Measurements from ENCODE around the gene HERC3. TPM values are rescaled to one million over a fixed set of nuclear protein-coding genes. Genes with fewer than 3 reads are reported as not detected.
A peak's percentile ranks its signal among the peaks of the same experiment; 100 is the strongest.

The HERC3 gene
- total and polyA plus RNA-seq, 2 experiments from 2014 or later, result 2.2 to 2.4 TPM

DNA sequence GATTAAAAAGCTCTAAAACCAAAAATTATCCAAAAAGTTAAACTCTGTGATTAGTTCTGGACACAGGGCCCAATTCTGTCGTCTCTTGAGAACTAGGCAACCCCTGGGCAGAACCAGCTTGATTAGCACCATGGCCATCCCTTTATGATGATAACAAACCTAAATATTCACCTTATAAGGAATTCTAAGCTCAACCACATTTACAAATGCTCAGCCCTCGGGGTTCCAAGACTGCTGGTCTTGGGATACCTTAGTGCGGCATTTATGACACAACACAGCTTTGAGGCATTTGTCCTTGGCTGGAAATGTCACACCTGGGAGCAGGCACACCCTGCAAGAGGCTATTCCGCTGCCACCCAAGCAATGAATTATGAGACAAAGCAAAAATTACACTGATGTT lies 132.9 kb downstream of the HERC3 start:
- Histone ChIP-seq H3K36me3 (ENCODE audit: insufficient read depth) (no peaks in the 10 kb centered on the region), H3K4me3 (no peak overlapping the region), H3F3A (replicated peaks; ENCODE audit: low read depth) (no peaks in the 10 kb centered on the region), H3K27me3 (ENCODE audit: insufficient read depth) (no peaks in the 10 kb centered on the region), H3K4me2 (no peak overlapping the region), H3K79me2 (replicated peaks; ENCODE audit: insufficient read depth) (no peaks in the 10 kb centered on the region), H3K9me2 (ENCODE audit: insufficient read depth) (no peaks in the 10 kb centered on the region), H3K27ac (ENCODE audit: low read depth) (no peak overlapping the region), H3K4me1 (ENCODE audit: insufficient read depth) (no peaks in the 10 kb centered on the region), H4K20me1 (replicated peaks; ENCODE audit: insufficient read depth) (no peaks in the 10 kb centered on the region), H2AFZ (no peak overlapping the region)
- Mint-ChIP-seq H3K4me1 (peaks cover 12% of the 10 kb centered on the region; the same call in 2 of the 3 replicates), H3K9me3 (no peaks in the 10 kb centered on the region), H3K4me3 (no peak overlapping the region), H3K36me3 (ENCODE audit: low read depth) (peaks cover 11% of the 10 kb centered on the region; the same call in 2 of the 3 replicates), H3K27ac (peak overlapping the region; percentile 94), H3K27me3 (ENCODE audit: insufficient read depth, low read depth, poor library complexity) (peaks cover 2% of the 10 kb centered on the region)
- TF ChIP-seq, protein P1, sequence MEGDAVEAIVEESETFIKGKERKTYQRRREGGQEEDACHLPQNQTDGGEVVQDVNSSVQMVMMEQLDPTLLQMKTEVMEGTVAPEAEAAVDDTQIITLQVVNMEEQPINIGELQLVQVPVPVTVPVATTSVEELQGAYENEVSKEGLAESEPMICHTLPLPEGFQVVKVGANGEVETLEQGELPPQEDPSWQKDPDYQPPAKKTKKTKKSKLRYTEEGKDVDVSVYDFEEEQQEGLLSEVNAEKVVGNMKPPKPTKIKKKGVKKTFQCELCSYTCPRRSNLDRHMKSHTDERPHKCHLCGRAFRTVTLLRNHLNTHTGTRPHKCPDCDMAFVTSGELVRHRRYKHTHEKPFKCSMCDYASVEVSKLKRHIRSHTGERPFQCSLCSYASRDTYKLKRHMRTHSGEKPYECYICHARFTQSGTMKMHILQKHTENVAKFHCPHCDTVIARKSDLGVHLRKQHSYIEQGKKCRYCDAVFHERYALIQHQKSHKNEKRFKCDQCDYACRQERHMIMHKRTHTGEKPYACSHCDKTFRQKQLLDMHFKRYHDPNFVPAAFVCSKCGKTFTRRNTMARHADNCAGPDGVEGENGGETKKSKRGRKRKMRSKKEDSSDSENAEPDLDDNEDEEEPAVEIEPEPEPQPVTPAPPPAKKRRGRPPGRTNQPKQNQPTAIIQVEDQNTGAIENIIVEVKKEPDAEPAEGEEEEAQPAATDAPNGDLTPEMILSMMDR (conservative IDR thresholded peaks at IDR 0.05; ENCODE audit: low read depth in 2 of 2), result no peak
- TF ChIP-seq CREB1 (CRISPR knock-in tag; IDR thresholded peaks at IDR 0.05; ENCODE audit: low read depth) (no peak), EZH2 (IDR thresholded peaks at IDR 0.05; ENCODE audit: low read depth, unreplicated experiment) (no peak), POLR2AphosphoS5 (IDR thresholded peaks at IDR 0.05; ENCODE audit: low read depth) (no peak), ZNF114 (CRISPR knock-in tag; IDR thresholded peaks at IDR 0.05) (no peak), STAT1 (IDR thresholded peaks at IDR 0.05; ENCODE audit: unreplicated experiment) (no peak), EZH2phosphoT487 (IDR thresholded peaks at IDR 0.05; ENCODE audit: unreplicated experiment) (no peak), NANOG (IDR thresholded peaks at IDR 0.05; ENCODE audit: borderline replicate concordance) (no peak), ZNF331 (CRISPR knock-in tag; IDR thresholded peaks at IDR 0.05; ENCODE audit: low read depth) (no peak)
- TF ChIP-seq, protein P2, sequence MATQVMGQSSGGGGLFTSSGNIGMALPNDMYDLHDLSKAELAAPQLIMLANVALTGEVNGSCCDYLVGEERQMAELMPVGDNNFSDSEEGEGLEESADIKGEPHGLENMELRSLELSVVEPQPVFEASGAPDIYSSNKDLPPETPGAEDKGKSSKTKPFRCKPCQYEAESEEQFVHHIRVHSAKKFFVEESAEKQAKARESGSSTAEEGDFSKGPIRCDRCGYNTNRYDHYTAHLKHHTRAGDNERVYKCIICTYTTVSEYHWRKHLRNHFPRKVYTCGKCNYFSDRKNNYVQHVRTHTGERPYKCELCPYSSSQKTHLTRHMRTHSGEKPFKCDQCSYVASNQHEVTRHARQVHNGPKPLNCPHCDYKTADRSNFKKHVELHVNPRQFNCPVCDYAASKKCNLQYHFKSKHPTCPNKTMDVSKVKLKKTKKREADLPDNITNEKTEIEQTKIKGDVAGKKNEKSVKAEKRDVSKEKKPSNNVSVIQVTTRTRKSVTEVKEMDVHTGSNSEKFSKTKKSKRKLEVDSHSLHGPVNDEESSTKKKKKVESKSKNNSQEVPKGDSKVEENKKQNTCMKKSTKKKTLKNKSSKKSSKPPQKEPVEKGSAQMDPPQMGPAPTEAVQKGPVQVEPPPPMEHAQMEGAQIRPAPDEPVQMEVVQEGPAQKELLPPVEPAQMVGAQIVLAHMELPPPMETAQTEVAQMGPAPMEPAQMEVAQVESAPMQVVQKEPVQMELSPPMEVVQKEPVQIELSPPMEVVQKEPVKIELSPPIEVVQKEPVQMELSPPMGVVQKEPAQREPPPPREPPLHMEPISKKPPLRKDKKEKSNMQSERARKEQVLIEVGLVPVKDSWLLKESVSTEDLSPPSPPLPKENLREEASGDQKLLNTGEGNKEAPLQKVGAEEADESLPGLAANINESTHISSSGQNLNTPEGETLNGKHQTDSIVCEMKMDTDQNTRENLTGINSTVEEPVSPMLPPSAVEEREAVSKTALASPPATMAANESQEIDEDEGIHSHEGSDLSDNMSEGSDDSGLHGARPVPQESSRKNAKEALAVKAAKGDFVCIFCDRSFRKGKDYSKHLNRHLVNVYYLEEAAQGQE (IDR thresholded peaks at IDR 0.05; ENCODE audit: unreplicated experiment), result no peak
- TF ChIP-seq, protein P3, sequence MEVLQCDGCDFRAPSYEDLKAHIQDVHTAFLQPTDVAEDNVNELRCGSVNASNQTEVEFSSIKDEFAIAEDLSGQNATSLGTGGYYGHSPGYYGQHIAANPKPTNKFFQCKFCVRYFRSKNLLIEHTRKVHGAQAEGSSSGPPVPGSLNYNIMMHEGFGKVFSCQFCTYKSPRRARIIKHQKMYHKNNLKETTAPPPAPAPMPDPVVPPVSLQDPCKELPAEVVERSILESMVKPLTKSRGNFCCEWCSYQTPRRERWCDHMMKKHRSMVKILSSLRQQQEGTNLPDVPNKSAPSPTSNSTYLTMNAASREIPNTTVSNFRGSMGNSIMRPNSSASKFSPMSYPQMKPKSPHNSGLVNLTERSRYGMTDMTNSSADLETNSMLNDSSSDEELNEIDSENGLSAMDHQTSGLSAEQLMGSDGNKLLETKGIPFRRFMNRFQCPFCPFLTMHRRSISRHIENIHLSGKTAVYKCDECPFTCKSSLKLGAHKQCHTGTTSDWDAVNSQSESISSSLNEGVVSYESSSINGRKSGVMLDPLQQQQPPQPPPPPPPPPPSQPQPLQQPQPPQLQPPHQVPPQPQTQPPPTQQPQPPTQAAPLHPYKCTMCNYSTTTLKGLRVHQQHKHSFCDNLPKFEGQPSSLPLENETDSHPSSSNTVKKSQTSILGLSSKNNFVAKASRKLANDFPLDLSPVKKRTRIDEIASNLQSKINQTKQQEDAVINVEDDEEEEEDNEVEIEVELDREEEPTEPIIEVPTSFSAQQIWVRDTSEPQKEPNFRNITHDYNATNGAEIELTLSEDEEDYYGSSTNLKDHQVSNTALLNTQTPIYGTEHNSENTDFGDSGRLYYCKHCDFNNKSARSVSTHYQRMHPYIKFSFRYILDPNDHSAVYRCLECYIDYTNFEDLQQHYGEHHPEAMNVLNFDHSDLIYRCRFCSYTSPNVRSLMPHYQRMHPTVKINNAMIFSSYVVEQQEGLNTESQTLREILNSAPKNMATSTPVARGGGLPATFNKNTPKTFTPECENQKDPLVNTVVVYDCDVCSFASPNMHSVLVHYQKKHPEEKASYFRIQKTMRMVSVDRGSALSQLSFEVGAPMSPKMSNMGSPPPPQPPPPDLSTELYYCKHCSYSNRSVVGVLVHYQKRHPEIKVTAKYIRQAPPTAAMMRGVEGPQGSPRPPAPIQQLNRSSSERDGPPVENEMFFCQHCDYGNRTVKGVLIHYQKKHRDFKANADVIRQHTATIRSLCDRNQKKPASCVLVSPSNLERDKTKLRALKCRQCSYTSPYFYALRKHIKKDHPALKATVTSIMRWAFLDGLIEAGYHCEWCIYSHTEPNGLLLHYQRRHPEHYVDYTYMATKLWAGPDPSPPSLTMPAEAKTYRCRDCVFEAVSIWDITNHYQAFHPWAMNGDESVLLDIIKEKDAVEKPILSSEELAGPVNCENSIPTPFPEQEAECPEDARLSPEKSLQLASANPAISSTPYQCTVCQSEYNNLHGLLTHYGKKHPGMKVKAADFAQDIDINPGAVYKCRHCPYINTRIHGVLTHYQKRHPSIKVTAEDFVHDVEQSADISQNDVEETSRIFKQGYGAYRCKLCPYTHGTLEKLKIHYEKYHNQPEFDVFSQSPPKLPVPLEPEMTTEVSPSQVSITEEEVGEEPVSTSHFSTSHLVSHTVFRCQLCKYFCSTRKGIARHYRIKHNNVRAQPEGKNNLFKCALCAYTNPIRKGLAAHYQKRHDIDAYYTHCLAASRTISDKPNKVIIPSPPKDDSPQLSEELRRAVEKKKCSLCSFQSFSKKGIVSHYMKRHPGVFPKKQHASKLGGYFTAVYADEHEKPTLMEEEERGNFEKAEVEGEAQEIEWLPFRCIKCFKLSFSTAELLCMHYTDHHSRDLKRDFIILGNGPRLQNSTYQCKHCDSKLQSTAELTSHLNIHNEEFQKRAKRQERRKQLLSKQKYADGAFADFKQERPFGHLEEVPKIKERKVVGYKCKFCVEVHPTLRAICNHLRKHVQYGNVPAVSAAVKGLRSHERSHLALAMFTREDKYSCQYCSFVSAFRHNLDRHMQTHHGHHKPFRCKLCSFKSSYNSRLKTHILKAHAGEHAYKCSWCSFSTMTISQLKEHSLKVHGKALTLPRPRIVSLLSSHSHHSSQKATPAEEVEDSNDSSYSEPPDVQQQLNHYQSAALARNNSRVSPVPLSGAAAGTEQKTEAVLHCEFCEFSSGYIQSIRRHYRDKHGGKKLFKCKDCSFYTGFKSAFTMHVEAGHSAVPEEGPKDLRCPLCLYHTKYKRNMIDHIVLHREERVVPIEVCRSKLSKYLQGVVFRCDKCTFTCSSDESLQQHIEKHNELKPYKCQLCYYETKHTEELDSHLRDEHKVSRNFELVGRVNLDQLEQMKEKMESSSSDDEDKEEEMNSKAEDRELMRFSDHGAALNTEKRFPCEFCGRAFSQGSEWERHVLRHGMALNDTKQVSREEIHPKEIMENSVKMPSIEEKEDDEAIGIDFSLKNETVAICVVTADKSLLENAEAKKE (CRISPR knock-in tag; IDR thresholded peaks at IDR 0.05), result no peak
- ATAC-seq (peak; percentile 73), DNase-seq (ENCODE audit: low spot score) (peak; percentile 30)
